Uterus (tissue), 2 donors: Measurements from ENCODE around the gene KLHL30.

ENCODE experiments used
- CTCF ChIP-seq, 4 experiments: fragments of 200-600 bp in 2 of 4; fragments of 450-650 bp in 2 of 4; sonication (generic) in 2 of 4; IDR thresholded peaks; one replicate each; pipeline ENCODE4 v1.5.1; 2016 to 2019; ENCODE audit warnings: antibody characterized with exemption in 4 of 4, mild to moderate bottlenecking in 2 of 4, moderate library complexity in 1 of 4
- POLR2A ChIP-seq, 2 donors: fragments of 450-650 bp; IDR thresholded peaks; one replicate each; pipeline ENCODE4 v1.6.1; 2016; ENCODE audit warnings: antibody characterized with exemption in 2 of 2, mild to moderate bottlenecking in 1 of 2, moderate library complexity in 1 of 2

GRCh38 chr2:238163481-238164198, 25.2 kb downstream of the KLHL30 start:
- TF ChIP-seq CTCF (IDR thresholded peaks at IDR 0.05) (no peak), POLR2A (IDR thresholded peaks at IDR 0.05) (no peak)
